Endothelial cell of hepatic sinusoid (primary cell): ENCODE results near the gene DDX23.

ENCODE experiments used
- in situ Hi-C: cut with HindIII; loops from 2 replicates; pipeline ENCODE4 v1.10.0; 2017; ENCODE audit warnings: low sequenced_read_pairs

DDX23 gene

DNA sequence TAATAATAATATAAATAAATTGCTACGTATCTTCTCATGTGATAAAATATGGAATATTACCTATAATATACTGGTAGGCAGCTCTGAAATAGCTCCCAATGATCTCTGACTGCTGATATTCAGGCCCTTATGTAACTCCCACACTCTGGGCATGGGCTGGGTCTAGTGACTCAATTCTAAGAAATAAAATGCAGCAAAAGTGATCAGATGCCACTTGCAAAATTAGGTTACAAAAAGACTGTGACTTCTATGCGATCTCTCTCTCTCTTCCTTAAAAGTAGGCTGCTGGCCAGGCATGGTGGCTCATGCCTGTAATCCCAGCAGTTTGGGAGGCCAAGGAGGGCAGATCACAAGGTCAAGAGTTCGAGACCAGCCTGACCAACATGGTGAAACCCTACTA lies 44.0 kb downstream of the DDX23 start:
- in situ Hi-C loops = no loop called here

DNA sequence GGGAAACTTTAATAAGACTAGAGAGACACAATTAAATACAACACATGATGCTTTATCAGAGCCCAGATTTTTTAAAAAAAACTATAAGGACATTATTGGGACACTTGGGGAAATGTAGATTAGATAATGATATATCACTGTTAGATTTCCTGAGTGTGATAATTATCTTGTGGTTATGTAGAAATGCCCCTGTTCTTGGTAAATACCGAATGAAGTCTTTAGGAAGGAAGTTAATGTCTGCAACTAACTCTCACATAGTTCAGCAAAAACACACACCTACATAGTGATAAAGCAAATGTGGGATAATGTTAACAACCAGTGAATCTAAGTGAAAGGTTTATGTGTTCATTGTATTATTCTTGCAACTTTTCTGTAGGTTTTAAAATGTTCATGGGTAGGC lies 48.3 kb downstream of the DDX23 start:
- in situ Hi-C loops = no loop called here

DNA sequence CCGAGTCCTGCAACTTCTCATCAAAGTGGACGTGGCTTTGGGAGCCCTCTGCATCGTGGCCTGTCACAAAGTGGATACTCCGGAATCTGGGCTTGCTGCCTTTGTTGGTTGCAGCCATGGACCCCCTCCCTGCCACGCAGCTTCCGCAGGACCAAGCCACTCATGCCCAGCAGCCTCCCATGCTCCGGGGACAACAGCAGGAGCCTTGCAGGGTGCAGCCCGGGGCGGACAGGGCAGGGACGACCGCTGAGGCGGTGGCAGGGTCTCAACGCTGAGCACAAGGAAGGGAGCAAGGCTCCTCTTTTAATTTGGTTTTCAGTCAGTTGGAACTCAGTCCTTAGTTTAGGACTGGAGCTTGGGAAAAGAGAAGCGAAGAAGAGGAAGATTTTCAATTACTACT lies 51.0 kb downstream of the DDX23 start:
- in situ Hi-C loops = no loop called here

DNA sequence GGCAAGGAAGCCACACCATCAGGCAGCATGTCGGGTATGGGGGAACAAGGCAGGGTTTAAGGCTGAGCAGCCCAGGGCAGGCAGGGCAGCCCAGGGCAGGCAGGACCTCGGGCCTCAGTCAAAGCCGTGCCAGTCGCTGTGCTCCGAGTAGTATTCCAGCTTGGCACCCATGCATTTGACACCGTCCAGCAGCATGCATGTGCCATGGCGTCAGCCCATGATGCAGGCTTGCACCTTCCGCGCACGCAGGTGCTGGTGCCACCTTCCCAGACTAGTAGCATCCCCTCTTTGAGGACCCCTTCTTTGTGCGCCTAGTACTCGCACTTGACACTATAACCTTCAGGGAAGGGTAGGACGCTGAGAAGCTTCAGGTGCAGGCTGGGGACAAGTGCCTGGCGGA lies 51.5 kb downstream of the DDX23 start:
- in situ Hi-C loops = no loop called here

DNA sequence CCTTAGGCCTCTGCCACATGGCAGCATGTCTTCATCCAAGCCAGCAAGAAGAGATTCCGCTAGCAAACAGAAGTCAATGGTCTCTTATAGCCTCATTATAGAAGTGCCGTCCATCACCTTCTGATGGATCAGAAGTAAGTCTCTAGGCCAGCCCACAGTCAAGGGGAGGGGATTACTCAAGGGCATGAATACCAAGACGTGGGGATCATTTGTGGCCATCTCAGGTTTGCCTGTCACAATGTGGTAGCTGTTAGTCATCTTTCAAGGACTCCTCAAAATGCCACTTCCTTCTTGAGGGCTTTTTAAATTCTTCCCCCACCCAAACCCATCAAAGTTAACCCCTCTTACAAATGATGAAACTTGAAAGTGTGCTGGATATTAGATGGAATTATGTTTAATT lies 55.0 kb downstream of the DDX23 start:
- in situ Hi-C loops = no loop called here

DNA sequence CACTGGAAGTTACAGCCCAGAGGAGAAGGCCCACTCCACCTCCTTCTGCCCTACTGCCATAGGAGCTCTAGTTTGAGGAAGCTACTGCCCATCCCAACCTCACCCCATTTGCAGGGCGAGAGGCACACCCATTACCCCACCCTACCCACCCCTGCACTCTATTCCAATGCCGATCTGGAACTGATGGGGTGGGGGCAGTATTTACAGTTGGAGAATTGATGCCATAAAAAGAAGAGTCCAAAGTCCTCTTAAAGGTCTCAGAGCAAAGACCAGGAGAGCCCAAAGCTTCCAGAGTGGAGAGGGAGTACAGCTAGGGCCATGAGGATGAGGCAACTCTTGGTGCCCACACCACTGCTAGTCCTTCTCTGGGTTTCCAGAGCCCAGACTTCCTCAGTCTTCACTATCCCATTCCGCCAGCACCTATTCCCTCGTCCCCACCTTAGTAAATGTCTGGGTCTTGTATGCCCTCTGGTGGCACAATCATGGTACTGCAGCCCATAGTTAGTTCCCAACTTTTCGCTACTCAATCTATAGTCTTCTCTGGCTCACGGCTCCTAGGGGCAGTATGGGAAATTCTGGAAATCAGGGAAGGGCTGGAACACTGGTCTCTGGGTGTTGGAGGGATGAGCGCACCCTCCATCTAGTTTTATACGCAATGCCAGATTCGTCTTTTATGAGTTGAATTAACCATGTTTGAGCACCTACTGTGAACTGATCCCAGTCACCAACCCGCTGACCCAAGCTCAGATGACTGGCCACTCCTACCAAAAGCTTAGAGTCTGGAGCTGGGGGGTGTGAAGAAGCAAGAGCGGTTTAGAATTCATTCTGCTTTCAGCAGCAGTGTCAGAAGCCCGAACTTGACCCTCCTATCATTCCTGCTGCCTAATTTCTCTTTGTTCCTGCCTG lies 56.2 kb downstream of the DDX23 start:
- in situ Hi-C loops = no loop called here

DNA sequence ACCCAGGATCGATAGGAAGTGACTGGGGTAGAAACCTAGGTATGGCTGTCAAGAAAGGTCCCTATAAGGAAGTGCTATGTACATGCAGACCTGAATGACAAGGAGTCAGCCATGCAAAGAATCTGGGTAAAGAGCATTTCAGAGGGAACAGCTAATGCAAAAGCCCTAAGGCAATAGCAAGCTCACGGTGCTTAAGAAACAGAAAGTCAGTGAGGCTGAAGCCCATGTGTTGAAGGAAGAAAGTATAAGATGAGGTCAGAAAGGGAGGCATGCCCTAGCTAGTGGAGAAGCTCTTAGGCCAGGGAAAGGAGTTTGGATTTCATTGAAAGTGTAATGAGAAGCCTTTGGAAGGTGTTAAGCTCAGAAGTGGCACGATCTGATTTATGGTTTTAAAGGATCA lies 57.1 kb downstream of the DDX23 start:
- in situ Hi-C loops = loop anchor here (5.0 kb wide), 2 partner anchors 43 to 68 kb away; a partner anchor contains a TSS

DNA sequence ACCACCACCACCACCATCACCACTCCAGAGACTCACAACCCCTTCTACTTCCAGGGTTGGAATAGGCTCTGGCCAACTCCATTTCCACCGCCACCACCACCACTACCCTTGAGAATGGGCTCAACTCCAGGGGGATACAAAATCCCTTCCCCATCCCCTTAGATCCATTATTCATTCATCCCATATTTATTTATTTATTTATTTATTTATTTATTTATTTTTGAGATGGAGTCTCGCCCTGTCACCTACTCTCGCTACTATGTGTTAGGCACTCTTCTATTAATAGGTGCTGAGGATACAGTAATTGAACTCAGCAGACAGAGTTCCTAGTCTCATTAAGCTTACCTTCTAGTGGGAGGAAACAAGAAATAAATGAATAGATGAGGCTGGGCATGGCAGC lies 58.3 kb downstream of the DDX23 start:
- in situ Hi-C loops = loop anchor here (5.0 kb wide), 2 partner anchors 41 to 66 kb away; a partner anchor contains a TSS

DNA sequence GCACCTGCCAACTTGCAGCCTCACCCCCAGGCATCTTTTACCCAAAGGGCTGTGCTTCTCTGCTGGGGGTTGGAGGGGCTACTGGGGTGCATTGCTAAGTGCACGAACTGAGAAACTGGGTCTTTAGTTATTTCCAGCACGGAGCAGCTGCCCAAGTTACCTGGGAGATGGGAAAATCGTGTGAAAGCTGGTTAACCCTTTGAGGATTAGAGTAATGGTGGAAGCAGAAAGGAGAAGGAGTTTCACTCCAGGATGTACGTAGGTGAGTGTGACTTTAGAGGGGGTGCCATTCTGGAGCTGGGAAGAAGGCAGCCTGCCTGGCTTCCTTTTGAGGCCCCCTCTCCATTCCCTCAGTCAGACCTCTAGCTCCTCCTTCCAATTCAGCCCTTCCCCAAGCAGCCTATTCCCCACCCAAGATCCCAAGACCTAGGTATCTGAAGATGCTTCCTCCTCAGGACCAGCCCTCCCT lies 62.1 kb downstream of the DDX23 start:
- in situ Hi-C loops = loop anchor here (5.0 kb wide), 2 partner anchors 38 to 63 kb away; a partner anchor contains a TSS

DNA sequence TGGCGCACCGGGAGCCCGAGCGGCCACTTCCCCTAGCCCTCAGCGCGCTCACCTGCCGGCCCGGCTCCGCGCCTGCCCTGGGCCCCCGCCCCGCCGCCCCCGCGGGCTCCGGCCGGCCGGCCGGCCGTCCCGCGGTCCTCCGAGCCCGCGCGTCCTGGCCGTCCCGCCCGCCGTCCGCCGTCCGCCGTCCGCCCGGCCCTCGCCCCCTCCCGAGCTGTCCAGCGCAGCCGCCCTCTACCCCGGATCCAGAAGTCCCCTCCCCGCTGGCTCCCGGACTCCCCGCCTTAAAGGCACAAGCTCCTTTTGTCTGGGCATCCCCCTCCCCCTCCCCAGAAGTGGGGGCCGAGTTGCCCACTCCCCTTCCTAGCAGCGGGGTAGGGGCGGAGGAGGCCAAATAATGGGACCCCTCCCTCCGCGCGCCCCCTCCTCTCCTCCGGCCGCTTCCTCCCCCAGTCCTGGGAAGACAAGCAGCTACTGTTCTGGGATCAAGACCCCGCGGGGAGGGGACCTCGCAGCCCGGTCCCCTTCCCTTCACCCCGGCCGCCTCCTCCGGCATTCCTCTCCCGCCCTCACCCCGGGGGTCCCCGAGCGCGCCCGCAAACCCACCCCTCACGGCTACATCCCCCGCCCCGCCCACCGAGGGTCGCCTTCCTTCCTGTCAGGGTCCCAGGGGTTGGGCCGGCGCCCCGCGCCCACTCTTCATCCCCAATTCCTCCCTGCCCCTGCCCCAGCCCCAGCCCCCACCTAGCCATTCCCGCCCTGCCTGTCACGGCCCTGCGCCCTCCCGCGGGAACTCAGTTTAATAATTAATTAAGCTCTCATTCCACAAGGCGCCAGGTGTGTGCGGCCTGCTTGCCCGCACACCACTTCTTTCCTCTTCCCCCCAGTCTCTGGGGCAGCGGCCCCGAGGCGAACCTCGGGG lies 62.8 kb downstream of the DDX23 start, which contains the start of gene ADCY6:
Gene ADCY6 (minus strand): TSS at position 236 of the 922 bp plus-strand sequence. CDS start 5,655 bp downstream, outside the sequence.
- in situ Hi-C loops = no loop called here

DNA sequence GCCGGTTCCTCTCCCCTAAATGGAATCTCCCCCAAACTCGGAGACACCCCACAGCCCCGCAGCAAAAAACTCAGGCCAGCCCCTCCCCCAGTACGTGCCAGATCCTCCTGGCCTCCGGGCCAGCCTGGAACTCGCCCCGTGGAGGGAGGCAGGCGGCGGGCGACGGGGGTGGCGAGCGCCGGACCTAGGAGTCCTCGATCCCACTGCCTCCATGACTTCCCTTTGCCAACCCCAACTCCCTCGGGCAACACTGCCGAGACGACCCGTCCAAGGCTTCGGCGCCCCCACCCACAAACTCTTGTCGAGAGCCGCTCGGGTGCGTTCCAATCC lies 63.5 kb downstream of the DDX23 start:
- in situ Hi-C loops = no loop called here

DNA sequence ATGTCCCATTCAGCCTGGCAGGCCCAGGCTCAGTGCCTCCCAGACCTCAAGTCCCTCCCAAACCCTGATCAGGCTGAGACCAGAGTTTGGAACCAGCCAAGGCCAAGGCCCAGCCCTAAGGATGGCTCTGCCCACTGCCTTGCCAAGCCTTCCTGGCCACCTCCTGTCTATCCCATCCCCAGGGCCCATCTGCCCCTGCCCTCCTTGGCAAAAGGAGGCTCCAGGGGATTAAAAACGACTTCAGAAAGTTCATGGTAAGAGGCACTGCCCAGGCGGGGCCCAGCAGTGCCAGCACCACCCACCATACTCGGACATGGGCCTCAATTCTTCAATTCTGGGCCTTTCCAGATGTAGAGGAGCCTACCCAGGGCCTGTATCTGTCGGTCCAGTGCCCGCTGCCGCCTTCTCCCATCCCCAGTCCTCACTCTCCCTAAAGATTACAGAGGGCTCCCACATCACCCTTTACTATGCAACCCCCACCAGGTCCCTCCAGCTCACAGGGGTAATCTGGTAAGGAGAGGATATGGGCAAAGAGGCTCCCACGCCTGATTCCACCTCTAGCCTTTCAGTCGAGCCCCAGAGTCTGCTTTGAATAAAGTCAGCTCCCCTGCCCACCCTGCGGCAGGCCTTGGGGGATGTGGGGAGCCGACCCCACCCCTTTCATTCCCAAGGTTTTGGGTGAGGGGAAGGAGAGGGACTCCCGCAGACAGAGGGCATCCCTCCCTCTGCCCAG lies 64.0 kb downstream of the DDX23 start:
- in situ Hi-C loops = no loop called here

DNA sequence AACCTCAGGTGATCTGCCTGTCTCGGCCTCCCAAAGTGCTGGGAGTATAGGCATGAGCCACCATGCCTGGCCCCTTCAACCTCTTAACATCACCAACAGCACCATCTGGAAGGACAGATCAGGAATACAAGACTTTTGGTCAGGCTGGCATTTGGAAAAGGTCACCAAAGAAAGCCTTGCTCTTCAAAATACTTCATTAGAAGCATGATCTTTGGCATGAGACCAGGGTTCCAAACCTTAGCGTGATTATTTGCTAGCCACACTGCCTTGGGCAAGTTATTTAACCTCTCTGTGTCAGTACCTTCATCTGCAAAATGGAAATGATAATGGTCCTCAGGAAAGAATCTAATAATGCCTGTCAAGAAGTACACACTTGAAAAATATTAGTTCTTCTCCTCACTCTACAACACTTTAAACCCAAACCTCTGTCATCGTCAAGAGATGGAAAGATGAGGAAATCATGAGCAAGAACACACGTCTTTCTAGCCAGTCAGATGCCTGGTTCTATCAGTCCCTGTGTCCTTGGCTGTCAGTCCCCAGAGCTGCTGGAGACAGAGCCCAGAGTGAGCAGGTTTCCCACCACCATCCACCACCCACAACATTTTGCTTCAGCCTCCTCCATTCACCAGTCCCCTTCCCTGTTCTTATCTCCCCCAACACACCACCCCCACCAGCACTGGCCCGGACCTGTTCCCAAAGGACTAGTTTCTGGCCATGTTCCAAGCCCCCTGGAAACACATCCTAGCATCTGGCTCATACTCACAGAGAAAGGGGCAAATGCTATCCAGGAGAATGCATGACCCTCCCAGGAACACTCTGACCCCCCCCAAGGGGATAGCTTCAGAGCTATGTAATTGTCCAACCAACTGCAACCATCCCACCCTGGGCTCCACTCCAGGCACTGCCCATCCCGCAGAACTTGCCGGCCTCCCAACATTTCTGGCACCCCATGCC lies 65.1 kb downstream of the DDX23 start:
- in situ Hi-C loops = no loop called here

DNA sequence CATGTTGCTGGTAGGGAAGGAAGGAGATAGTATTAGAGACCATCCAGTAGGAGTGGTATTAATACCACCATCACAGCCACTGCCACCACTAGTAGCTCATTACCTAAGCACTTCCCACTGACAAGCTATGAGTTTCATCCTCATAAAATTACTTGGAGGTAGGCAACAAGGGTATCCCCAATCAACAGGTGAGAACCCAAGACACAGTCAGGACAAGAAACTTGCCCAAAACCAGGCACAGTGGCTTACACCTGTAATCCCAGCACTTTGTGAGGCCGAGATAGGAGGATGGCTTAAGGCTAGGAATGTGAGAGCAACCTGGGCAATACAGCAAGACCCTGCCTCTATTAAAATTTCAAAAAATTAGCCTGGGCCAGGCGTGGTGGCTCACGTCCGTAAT lies 68.5 kb downstream of the DDX23 start:
- in situ Hi-C loops = no loop called here

DNA sequence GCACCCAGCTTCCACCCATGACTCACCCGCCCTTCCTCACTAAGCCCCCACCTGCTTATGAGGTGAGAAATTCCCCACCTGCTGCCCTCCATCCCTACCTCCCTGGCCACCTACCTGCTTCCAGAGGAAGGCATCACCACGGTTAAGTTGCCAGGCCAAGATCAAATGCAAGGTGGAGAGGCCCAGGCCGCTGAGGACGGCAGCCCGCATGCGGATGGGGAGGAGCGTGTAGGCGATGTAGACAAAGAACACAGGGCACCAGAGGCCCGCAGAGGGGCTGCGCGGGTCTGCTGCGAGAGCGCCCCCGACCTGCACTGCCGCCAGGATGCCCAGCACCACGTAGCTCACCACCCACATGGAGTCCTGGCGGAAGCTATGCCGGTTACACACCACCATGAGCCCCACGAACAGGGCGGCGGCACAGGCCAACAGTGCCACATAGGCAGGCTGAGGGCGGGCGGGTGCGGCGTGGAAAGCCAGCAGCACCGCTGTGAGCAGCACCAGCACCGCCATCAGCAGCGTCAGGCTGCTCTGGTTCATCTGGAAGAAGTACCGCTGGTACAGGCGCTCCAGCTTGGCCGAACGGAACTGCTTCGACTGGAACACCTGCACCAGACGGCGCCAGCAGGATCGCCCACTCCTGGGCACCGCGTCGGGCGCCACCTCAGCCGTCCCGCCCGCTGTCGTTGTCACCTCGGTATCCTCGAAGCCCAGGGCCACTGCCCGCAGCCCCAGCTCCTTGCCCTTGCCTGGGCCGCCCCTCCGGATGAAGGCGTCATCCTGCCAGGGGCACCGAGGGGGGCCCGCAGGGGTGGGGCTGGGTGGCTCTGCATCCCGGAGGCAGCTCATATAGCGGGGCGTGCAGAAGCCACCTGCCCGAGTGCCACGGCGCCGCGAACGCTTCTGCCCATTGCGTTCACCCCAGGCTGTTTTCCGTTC lies 69.2 kb downstream of the DDX23 start:
- in situ Hi-C loops = no loop called here

DNA sequence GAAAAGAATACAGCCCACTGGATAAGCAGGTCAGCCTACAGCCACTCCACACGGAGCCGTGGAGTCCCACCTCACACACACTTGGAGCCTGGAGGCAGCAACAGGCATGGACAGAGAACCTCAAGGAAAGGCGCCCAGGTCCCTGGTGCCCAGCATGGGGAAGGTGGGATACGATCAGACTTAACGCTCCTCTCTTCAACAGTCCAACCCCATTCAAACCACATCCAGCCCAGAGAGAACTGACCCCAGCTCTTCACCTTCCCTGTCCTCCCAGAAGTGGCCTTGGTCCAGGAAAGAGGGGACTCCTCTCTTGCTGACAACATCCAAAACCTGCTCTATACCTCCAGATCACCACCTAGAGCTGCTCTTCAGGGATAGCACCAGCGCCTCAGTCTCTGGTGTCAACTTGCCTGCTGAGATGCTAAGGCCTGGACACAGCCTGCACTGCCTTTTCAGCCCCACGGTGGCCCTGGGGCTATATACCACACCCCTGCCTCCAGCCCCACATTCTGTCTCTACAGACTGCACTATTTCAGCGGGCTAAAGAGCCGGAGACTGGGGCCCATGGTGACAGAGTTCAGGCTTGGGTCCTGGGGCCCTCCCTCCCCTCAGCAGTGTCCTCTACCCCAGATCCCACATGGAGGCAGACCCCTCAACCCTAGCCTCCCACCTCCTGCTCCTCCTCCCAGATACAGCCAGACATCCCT lies 70.1 kb downstream of the DDX23 start:
- in situ Hi-C loops = no loop called here

DNA sequence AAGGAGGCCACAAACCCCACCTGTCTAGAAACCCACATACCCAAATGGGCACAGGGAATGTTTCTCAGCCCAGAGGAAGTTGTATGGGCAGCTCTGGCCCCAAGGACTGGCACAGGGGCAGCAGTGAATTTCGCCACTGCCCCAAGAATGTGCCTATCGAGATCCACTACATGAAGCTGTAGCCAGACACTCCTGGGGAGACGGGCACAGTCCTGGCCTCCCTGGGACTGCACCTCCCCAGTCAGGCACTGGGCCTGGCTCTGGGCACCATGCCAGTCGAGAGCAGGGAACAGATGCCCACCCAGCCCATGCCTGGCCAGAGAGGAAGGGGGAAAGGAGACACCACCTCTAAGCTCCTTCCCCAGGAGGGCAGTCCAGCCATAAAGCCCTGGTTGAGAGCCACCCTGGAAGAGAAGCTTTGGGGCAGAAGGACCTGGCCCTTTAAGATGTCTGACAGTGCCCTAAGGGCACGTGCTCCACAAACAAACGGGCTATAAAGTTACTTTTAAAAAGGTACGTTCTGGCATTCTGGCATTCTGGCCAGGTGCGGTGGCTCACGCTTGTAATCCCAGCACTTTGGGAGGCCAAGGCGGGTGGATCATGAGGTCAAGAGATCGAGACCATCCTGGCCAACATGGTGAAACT lies 71.5 kb downstream of the DDX23 start:
- in situ Hi-C loops = no loop called here

DNA sequence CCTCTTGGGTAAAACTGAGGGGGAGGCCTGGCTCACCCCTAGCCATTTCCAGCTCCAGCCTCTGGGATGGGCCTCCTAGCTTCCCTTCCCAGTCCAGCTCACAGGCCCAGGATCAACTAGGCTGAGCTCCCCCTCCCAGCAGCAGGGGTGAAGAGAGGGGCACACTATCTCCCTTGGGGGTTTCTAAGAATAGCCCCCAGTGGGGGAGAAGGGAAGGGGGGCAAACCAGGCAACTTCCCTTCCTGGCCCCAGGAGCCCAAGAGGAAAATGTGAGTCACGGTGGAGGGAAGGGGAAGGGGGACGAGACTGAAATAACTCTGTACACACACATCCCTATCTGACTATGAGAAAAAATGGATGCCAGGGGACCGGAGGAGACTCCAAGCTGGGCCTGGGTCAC lies 72.1 kb downstream of the DDX23 start:
- in situ Hi-C loops = no loop called here
